Middle frontal gyrus (tissue), 1 donor: ENCODE measurements around the gene SETD3.
A peak's percentile ranks its signal among the peaks of the same experiment; 100 is the strongest.

ENCODE experiments used
- DNase-seq: peaks from one replicate; pipeline ENCODE4 v3.0.0-alpha.2; 2015; ENCODE audit warnings: low spot score; ENCODE audit errors: extremely low spot score

The SETD3 gene

GRCh38 chr14:99460793-99461192, 19.9 kb downstream of the SETD3 start:
- no peak for DNase-seq

GRCh38 chr14:99459481-99460100, 21.1 kb downstream of the SETD3 start:
- DNase-seq, result no peak

GRCh38 chr14:99454246-99454645, 26.4 kb downstream of the SETD3 start:
- no peak for DNase-seq

- DNase-seq, result no peak
Observed at GRCh38 chr14:99452968-99453367, 27.7 kb downstream of the SETD3 start.

GRCh38 chr14:99451234-99451633, 29.4 kb downstream of the SETD3 start:
- DNase-seq, result no peak

- peak; percentile 46 for DNase-seq
Observed at GRCh38 chr14:99450266-99450665, 30.4 kb downstream of the SETD3 start.

- DNase-seq, result no peak
Observed at GRCh38 chr14:99447739-99448138, 32.9 kb downstream of the SETD3 start.

GRCh38 chr14:99445931-99446330, 34.7 kb downstream of the SETD3 start:
- no peak for DNase-seq

- DNase-seq, result no peak
Observed at GRCh38 chr14:99441918-99442317, 38.7 kb downstream of the SETD3 start.

GRCh38 chr14:99441157-99441870, 39.3 kb downstream of the SETD3 start:
- DNase-seq, result no peak

GRCh38 chr14:99440278-99440677, 40.4 kb downstream of the SETD3 start:
- DNase-seq, result no peak

- no peak for DNase-seq
Observed at GRCh38 chr14:99437706-99438105, 43.0 kb downstream of the SETD3 start.

GRCh38 chr14:99436247-99437180, 44.1 kb downstream of the SETD3 start:
- DNase-seq, result no peak

- no peak for DNase-seq
Observed at GRCh38 chr14:99435327-99435726, 45.3 kb downstream of the SETD3 start.

GRCh38 chr14:99432485-99432884, 48.2 kb downstream of the SETD3 start:
- DNase-seq, result no peak

- DNase-seq, result no peak
Observed at GRCh38 chr14:99431986-99432385, 48.7 kb downstream of the SETD3 start.

- no peak for DNase-seq
Observed at GRCh38 chr14:99430491-99430890, 50.2 kb downstream of the SETD3 start.

GRCh38 chr14:99427632-99428300, 52.9 kb downstream of the SETD3 start:
- DNase-seq, result no peak

- no peak for DNase-seq
Observed at GRCh38 chr14:99426813-99427346, 53.8 kb downstream of the SETD3 start.

- no peak for DNase-seq
Observed at GRCh38 chr14:99426265-99426664, 54.4 kb downstream of the SETD3 start.

GRCh38 chr14:99425272-99425681, 55.4 kb downstream of the SETD3 start:
- DNase-seq, result no peak
